ENCODE measurements around the gene ZNF132. TPM values are rescaled to one million over a fixed set of nuclear protein-coding genes. Genes with fewer than 3 reads are reported as not detected.

ZNF132 gene
- total RNA-seq, 2 donors from 2014 or later, result 2.9 to 3.8 TPM

GRCh38 chr19:58395220-58395978 is 44.6 kb downstream of the ZNF132 start, which contains the start of gene RNF225:
Gene RNF225, plus strand, starts transcription at chr19:58395656. Its CDS starts 434 bp downstream, at chr19:58396090.
- DNase-seq (ENCODE audit: low spot score), result no peak
- intact Hi-C loops (cut with DNase I), result no loop called here

GRCh38 chr19:58394821-58395219 is 45.1 kb downstream of the ZNF132 start:
- intact Hi-C loops (cut with DNase I), result no loop called here
- DNase-seq (ENCODE audit: low spot score), result no peak

GRCh38 chr19:58393725-58394033 is 46.3 kb downstream of the ZNF132 start:
- DNase-seq (ENCODE audit: low spot score), result no peak
- intact Hi-C loops (cut with DNase I), result no loop called here

- no peak for DNase-seq (ENCODE audit: low spot score)
- intact Hi-C loops (cut with DNase I), result no loop called here
Observed at GRCh38 chr19:58392945-58393724, 46.8 kb downstream of the ZNF132 start.

- no peak for DNase-seq (ENCODE audit: low spot score)
- intact Hi-C loops (cut with DNase I), result no loop called here
Observed at GRCh38 chr19:58388175-58388526, 51.8 kb downstream of the ZNF132 start.

GRCh38 chr19:58387338-58388174 is 52.4 kb downstream of the ZNF132 start:
- intact Hi-C loops (cut with DNase I), result no loop called here

GRCh38 chr19:58386576-58387337 is 53.2 kb downstream of the ZNF132 start, which contains the start of gene RPS5:
Gene RPS5, plus strand, starts transcription at chr19:58387269. Its CDS starts 869 bp downstream, at chr19:58388138.
- DNase-seq (ENCODE audit: low spot score), result peak; percentile 99
- intact Hi-C loops (cut with DNase I), result no loop called here

More at GRCh38 chr19:58387338-58388174, 52.4 kb downstream of the ZNF132 start:
- no peak for DNase-seq (ENCODE audit: low spot score)

GRCh38 chr19:58385891-58386575 is 53.9 kb downstream of the ZNF132 start:
- peak; percentile 82 for DNase-seq (ENCODE audit: low spot score)
- intact Hi-C loops (cut with DNase I), result no loop called here

- DNase-seq (ENCODE audit: low spot score), result peak; percentile 74
- intact Hi-C loops (cut with DNase I), result no loop called here
Observed at GRCh38 chr19:58385313-58385890, 54.6 kb downstream of the ZNF132 start.

GRCh38 chr19:58382997-58383603 is 56.9 kb downstream of the ZNF132 start:
- no peak for DNase-seq (ENCODE audit: low spot score)
- intact Hi-C loops (cut with DNase I), result no loop called here

Small RNAs within 50 kb of the gene (microRNA-seq; reads per million reads assigned to microRNA genes)
- 0 to 0.26 reads per million in 2 donors for gene MIR4754 (ENCODE audit: borderline microRNAs expressed in 2 of 2)

Other genes starting within 250 kb of the ZNF132 start
- 10 to 100 TPM; 12.2 to 15.8 TPM for gene ZNF544, start 211.2 kb downstream of the ZNF132 start, total RNA-seq
- gene ZNF8, start 161.2 kb downstream of the ZNF132 start, total RNA-seq, result 1 to 10 TPM; 5.1 to 5.5 TPM
- 10 to 100 TPM; 17.7 to 25.0 TPM for gene ERVK3-1, start 134.8 kb downstream of the ZNF132 start, total RNA-seq
- 1 to 10 TPM; 2.5 to 2.6 TPM for gene ZSCAN22, start 113.2 kb downstream of the ZNF132 start, total RNA-seq
- gene A1BG, start 86.7 kb downstream of the ZNF132 start, total RNA-seq, result 10 to 100 TPM; 11.7 to 17.5 TPM
- under 1 TPM; 0.14 to 0.69 TPM for gene ZNF497, start 77.4 kb downstream of the ZNF132 start, total RNA-seq
- gene ZNF837, start 59.1 kb downstream of the ZNF132 start, total RNA-seq, result 1 to 10 TPM in 1 of 2 donors, under 1 TPM in 1; 0.86 to 1.0 TPM
- 100 to 1,000 TPM; 714 to 768 TPM for gene RPS5, start 52.9 kb downstream of the ZNF132 start, total RNA-seq
- not detected for gene RNF225, start 44.5 kb downstream of the ZNF132 start, total RNA-seq
- 10 to 100 TPM in 1 of 2 donors, 1 to 10 TPM in 1; 7.3 to 11.7 TPM for gene ZNF584, start 31.5 kb downstream of the ZNF132 start, total RNA-seq
- gene ZNF324B, start 11.5 kb upstream of the ZNF132 start, total RNA-seq, result 1 to 10 TPM; 5.1 to 5.4 TPM
- 1 to 10 TPM; 7.0 to 7.8 TPM for gene ZNF324, start 26.9 kb upstream of the ZNF132 start, total RNA-seq
- gene ZNF446, start 36.2 kb upstream of the ZNF132 start, total RNA-seq, result 1 to 10 TPM; 4.8 to 6.0 TPM
- 1 to 10 TPM; 7.6 to 7.9 TPM for gene SLC27A5, start 71.8 kb upstream of the ZNF132 start, total RNA-seq
- gene ZBTB45, start 79.7 kb upstream of the ZNF132 start, total RNA-seq, result 10 to 100 TPM; 11.8 to 12.1 TPM
- gene TRIM28, start 103.9 kb upstream of the ZNF132 start, total RNA-seq, result 100 to 1,000 TPM; 159 to 168 TPM
- gene CHMP2A, start 115.0 kb upstream of the ZNF132 start, total RNA-seq, result 100 to 1,000 TPM in 1 of 2 donors, 10 to 100 TPM in 1; 96.9 to 103 TPM
- gene UBE2M, start 118.5 kb upstream of the ZNF132 start, total RNA-seq, result 10 to 100 TPM; 53.3 to 60.0 TPM
- gene MZF1, start 133.2 kb upstream of the ZNF132 start, total RNA-seq, result 10 to 100 TPM; 10.0 to 14.0 TPM

Measured in posterior vena cava (tissue), 2 donors.